GM18498 (cell line): ENCODE results near the gene BTBD7.
A peak's percentile ranks its signal among the peaks of the same experiment; 100 is the strongest.

ENCODE experiments used
- ATAC-seq: cut with Tn5 transposase; IDR thresholded peaks from one replicate; pipeline ENCODE4 v1.9.1; 2021; ENCODE audit warnings: mild to moderate bottlenecking, moderate library complexity; ENCODE audit not compliant: unreplicated experiment

The BTBD7 gene

DNA sequence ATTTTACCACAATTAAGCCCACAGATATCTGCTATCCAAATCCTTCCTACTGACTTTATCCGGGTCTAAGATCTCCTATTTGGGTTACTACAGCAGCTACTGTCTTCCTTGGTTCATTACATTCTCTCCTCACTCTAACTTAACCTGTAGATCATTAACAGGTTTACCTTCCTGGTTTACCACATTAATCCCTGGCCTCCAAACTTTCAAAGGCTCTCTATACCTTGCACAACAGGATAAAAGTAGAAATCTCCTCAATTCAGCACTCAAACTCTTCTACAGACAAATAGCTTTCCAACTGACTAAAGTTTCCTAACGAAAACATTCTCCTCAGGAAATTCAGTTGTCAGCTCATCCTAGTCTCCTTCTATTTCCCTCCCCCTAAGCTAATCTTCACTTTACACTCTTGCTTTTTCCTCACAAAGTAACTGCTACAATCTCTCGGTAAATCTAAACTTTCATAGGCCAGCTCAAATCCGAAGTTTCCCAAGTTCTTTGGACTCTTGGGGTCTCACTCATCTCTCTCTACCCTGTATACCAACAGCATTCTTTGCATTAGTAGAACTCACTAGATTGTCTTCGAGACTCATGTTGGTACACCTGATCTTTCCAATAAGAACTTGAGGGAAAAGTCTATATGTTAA lies 2.7 kb downstream of the BTBD7 start:
- ATAC-seq: no peak

DNA sequence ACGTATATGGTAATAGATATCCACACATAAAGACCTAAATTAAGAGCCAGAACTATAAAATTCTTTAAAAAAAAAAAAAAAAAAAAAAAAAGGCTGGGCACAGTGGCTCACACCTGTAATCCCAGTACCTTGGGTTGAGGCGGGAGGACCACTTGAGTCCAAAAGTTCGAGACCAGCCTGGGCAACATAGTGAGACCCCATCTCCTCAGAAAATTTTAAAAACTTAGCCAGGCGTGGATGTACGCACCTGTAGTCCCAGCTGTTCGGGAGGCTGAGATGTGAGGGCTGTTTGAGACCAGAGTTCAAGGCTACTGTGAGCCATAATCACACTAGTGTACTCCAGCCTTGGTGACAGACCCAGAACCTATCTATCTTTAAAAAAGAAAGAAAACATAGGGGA lies 4.3 kb downstream of the BTBD7 start:
- no peak for ATAC-seq

DNA sequence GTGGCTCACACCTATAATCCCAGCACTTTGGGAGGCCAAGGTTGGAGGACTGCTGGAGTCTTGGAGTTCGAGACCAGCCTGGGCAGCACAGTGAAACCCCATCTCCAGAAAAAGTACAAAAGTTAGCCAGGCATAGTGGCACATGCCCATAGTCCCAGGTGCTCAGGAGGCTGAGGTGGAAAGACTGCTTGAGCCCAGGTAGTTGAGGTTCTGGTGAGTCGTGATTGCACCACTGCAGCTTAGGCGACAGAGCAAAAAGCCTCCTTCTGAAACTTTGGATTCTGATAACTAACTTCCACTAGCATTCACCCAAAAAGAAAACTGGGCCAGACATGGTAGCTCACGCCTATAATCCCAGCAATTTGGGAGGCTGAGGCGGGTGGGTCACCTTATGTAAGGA lies 6.6 kb downstream of the BTBD7 start:
- ATAC-seq: no peak

DNA sequence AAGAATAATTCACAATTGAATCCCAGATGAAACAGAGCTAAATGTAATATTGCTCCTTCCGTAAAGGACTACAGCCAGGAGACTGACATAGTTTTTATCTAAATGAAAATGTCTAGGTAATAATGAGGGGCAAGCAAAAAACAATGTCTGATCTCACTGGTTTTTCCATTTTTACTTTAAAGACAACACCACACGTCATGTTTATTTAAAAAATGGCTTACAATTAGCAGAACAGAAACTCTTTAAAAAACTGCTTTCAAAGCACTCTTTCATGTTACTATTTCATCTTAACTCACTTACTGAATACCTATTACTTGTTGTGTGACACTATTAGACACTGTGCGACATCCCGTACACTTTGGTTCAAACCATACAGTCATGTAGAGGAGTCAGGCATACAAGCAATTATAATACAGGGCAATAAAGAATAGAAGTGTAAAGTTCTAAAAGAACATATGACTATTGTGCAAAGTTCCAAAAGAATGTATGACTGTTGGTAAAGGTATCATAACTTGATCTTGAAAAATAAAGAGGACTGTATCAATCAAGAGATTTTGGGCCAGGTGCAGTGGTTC lies 9.1 kb downstream of the BTBD7 start:
- ATAC-seq: no peak

DNA sequence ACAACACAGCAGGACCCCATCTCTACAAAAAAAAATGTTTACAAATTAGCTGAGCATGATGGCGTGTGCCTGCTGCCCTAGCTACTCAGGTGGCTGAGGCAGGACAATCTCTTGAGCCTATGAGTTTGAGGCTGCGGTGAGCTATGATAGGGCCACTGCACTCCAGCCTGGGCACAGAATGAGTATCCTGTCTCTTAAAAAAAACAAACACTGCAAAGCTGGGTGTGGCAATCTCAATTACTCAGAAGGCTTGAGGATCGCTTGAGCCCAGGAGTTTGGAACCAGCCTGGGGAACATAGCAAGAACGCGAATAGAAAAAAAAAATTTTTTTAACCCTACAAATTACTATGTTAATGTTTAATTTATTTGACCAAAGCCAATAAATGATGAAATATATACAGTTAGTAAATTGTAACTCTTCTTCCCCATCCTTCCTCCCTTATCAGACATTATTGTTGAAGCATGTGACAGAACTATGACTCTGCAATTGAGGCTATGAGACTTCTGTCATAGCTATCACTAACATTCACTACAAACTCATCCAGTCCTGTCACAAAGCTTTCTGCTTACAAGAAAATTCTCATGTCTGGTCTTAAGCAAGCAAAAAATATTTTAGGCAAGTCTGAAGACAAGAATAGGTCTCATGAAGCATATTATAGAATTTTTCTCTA lies 9.8 kb downstream of the BTBD7 start:
- ATAC-seq: no peak

DNA sequence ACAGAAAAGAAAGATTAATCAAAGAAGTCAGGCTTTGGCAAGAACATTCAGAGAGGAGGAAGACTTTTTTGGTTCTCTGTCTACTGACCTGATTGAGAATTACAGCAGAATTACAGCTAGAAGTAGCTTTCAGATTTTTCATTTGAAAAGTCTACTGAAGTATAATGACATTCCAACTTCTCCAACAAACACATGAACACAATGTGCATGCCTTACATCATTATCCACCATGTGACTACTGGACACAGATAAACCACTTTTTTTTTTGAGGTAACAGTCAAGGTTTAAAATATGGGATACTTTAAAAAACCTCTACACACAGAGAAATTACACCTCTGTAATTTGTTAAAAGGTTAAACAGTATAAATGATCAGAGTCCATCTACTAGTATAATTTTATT lies 12.3 kb downstream of the BTBD7 start:
- no peak for ATAC-seq

DNA sequence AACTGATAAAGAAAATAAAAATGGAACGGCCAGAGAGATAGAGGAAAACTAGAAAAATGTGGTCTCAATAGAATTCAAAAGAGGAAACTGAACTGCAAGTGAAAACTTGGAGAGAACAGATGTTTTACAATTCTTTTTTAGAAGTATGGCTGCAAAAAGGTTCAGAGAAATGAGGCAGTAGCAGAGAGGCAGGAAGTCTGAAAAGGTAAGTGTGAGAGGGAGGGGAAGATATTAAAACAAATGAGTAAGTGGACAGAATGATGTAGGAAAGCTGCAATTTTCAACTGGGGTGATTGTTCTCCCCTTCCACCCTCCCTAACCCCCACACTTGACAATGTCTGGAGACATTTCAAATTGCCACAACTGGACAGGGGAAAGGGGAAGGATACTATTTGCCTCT lies 12.9 kb downstream of the BTBD7 start:
- peak; percentile 44 for ATAC-seq

DNA sequence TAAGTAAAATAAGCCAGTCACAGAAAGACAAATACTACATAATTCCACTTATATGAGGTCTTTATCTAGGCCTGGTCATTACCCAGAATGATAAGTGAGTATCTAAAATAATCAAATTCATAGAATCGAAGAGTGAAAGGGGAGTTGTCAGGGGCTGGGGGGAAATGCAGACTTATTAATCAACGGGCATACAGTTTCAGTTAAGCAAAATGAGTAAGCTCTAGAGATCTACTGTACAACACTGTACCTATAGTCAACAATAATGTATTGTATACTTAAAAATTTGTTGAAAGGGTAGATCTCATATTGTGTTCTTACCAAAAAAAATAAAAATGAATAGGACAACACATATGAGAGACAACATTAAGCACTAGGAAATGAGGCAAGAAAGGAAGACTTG lies 13.3 kb downstream of the BTBD7 start:
- peak; percentile 14 for ATAC-seq

DNA sequence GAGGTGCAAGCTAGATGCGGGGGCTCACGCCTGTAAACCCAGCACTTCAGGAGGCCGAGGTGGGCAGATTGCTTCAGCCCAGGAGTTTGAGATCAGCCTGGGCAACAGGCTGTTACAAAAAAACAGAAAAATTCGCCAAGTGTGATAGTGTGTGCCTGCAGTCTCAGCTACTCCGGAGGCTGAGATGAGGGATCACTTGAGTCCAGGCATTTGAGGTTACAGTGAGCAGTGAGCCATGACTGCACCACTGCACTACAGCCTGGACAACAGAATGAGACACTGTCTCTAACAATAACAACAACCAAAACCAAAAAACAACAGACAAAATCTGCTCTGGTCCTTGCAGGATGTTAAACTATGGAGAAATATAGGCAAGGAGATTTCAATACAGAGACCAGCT lies 13.9 kb downstream of the BTBD7 start:
- no peak for ATAC-seq

DNA sequence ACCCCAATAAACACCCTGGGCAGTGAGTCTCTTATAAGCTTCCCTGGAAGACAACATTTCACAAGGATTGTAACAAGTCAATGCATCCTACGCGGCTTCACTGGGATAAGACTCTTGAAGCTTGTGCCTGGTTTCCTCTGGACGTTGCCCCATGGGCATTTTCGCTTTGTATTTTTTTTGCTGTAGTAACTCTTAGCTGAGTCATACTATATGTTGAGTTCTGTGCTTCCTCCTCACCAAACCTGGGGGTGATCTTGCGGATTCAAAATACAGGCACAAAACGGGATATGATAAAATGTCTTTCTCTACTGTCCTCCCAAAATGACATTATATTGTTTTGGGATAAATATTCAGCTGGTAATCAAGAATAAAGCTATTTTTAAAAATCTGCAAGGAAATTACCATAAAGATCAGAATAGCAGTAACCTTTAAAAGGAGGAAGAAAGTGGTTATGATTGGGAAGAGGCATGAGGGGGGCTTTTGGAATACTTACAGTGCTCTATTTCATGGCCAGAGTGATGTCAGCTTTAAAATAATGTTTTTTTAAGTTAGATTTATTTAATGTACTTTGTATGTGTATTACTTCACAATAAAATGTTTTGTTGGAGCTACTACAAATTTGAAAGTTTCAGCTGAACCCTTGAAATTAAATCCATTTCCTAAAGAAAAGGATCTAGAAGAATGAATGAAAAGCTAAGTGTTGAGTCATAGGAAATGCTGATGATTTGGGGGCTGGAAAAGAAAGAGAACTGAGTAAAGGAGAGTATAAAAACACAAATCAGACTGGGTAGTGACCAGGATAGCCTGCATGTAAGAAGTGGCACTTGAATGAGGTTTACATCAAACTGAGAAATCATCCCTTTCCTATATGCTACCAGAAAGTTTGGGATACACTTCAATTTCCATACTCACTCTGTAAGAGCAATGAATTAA lies 14.7 kb downstream of the BTBD7 start:
- ATAC-seq: no peak

DNA sequence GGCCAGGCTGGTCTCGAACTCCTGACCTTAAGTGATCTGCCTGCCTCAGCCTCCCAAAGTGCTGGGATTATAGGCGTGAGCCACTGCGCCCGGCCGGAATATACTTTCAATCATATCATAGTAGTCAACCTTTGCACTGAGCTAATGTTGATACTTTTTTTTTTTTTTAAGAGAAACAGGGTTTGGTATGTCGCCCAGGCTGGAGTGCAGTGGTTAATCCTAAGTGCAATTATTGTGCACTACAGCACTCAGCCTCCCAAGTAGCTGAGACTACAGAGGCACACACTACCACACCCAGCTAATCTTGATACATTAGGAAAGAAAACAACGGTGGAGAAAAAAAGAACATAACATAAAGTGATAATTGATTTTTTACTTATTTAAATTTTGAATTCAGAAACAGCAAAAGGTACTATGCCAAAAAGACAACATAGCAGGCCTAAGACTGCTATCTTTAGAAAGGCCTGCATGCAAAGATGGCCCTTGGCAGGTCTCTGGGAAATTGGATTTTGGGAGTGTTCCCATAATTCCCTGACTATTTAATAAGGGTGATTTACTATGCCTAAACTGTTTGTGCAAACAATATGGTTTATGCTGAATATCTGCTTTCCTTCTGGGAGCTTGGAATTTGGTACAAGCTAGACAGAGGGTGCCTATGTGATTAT lies 15.5 kb downstream of the BTBD7 start:
- ATAC-seq: no peak

DNA sequence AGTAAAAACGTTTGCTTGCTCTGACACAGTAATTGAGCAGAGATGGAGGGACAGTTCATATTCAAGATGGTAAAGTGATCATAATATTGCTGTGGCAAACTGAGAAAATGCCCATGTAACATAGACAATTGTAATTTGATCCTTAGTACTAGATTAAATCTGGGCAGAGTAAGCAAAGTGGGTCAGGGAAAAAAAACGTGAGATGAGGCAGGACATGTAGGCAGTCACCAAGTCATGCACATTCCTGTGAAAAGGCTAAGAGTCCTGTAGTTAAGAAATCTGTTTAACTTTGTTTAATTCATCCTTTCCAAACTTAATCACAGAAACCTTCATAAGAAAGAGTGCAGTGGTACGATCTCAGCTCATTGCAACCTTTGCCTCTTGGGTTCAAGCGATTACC lies 16.1 kb downstream of the BTBD7 start:
- no peak for ATAC-seq

DNA sequence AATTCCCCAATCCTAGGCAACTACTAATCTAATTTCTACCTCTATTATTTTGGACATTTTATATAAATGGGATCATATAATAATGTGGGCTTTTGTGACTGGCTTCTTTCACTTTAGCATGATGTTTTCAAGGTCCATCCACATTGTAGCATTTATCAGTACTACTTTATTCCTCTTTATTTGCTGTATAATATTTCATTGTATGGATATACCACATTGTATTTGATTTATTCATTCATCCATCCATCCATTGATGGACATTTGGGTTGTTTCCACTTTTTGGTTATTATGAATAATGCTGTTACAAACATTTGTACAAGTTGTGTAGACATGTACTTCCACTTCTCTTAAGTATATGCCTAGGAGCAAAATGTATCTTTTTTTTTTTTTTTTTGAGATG lies 17.3 kb downstream of the BTBD7 start:
- no peak for ATAC-seq

DNA sequence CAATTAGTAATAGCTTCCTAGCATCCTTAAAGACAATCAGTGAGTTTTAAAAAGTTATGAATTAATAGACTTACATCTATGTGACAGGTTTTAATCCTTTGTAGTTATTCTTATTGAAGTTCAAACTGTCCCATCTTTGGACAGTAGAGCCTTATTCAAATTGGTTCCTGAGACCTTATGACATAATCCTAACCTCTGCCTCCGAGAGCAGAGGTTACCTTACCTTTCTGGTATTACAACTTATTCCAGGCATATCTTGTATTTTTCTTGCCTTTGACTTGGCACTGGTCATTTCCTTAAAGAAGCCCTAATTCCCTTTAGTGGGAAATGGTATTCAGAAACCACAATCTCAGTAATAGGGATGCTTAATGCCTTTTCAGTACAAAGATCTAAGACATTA lies 21.8 kb downstream of the BTBD7 start:
- no peak for ATAC-seq

DNA sequence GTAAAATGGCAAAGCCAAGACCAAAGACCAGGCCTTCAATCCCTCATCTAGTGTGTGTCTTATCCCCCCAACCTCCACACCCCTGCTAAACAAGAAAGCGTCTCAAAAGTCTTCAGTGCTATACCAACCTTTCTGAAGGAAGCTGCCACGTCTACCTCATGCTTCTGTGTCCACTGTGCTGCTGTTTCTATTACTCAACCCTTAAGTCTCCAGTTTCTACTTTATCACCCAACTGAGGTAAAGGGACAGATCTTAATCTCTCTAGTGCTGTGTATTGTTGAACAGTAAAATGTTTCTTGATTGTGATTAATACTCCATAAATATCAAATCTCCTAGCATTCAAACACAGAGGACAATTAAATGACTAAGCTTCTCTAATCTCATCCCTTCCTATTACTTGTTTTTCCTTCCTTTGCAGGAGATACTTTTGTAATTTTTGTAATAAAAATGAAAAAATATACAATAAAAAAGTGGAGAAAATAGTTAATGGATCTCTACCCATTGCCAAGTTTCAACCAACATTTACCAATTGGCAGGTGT lies 23.3 kb downstream of the BTBD7 start:
- no peak for ATAC-seq

DNA sequence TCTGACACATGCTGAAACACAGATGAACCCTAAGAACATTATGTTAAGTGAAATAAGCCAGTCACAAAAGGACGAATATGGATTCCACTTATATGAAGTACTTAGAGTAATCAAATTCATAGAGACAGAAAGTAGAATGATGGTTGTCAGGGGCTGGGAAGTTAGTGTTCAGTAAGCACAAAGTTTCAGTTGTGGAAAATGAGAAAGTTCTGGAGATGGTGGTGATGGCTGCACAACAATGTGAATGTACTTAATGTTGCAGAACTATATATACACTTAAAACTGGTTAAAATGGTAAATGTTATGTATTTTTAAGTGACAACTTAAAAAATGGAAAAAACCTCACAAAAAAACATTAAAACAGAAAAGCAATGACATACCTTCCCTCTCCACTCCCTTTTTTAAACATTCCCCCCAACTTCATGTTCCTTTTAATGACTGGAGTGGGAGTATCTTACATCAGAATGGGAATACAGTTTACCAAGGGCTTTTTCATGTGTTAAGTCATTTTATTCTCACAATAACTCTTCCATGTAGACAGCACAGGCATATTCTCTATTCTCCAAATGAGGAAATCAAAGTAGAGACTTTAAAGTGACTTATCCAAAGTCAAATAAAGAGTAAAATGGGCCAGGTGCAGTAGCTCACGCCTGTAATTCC lies 24.0 kb downstream of the BTBD7 start:
- no peak for ATAC-seq

DNA sequence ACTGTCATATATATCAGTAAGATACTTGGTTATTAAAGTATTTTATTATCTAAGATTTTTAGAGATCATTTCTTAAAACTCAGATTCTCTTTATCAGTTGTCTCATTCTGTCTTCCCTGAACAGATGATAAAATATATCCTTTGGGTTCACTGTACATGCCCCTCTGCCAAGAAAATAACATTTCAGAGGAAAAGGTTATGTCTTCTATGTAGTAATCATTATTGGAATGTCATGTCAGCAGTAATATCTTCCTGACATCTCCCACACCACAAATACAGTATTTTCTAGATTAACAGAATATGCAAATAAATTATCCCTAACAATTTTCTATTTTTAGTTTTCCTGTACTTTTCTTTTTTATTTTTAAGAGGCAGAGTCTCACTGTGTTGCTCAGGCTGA lies 26.0 kb downstream of the BTBD7 start:
- ATAC-seq: no peak

DNA sequence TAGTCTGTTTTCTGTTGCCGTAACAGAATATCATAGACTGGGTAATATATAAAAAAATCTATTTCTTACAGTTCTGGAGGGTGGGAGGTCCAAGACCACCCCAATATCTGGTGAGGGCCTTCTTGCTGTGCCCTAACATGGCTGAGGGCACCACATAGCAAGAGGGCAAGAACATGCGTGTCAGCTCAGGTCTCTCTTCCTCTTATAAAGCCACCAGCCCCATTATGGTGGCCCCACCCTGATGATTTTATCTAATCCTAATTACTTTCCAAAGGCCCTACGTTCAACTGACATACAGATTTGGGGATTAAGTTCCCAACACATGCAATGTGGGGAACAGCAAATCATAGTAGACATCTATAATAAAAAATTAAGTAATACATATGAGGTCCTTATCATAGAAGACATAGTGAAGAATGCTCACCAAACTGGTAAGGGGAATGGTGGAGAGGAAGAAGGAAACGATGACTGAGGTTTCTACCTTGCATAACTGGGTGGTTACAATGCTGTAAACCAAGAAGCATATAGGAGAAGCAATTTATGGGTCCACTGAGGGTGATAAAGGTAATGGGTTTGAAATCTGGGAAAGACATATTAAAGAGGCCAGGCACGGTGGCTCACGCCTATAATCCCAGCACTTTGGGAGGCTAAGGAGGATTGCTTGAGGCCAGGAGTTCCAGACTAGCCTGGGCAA lies 27.0 kb downstream of the BTBD7 start:
- ATAC-seq: no peak

DNA sequence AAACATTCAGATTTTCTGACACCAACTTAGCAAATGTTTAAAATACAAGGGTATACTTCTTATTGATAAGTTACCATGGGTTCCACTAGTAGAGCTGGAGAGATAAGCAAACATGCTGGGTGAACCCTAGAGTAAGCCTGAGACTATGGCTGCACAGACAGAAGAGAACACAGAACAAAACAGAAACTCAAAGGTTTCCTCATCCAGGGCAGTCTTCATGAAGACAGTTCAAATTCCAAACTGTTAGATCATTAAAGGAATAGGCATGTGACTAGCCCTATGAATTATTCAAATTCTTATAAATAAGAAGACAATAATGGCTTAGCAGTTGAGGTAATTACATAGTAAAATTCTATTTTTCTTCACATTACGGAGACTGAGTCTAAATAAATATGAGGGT lies 28.1 kb downstream of the BTBD7 start:
- ATAC-seq: no peak

DNA sequence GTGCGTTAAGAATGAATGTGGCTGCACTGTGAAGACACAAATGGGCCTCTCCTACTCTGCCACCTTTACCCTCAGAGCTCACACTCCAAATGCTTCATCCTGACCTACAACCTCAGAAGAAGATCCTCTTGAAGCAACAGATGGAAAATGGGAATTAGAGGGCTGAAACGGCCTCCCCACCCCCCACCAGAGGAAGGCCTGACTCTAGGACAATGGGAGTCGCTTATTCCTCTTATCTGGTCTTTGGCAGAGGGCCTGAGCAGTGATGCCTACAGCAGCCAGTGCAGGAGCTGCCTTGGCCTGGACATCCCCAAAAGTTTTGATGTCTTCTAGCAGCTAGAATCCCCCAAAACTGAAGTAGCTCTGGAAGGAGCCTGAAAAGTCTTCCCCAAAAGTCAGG lies 29.2 kb downstream of the BTBD7 start:
- ATAC-seq: no peak
